ENCODE data around the gene HK1.
A peak's percentile ranks its signal among the peaks of the same experiment; 100 is the strongest.

HK1 gene

DNA sequence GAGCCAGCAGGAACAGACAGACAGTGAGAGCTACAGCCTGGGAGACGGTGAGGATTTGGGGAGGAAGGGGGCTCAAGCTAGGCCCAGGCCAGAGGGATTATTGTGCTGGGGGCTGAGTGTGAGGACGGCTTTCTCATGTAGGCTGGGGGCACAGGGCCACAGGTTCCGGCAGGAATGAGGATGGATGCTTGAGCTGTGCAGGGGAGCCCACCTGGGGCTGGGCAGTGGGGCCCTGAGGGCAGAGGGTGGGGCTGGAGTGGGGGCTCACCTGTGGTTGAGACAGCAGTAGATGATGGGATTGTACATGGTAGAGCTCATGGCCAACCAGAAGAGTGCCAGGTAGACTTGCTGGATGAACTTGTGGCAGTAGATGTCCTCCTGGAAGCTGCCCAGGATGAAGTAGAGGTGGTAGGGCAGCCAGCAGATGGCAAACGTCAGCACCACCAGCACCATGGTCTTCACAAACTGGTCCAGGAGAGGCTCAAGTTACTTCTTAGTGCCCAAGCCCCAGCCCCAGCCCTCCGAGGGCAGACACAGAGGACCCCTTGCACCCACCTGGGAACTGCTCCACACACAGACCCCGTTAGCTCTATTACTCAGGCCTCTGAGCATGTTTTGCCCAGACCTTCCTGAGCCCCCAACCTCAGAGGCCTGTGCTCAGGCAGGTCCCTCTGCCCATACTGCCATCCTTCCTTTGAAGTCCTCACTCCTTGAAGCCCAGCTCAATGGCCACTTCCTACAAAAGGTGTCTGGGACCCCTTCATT, 128.7 kb downstream of the HK1 start:
- TF ChIP-seq, protein P1, sequence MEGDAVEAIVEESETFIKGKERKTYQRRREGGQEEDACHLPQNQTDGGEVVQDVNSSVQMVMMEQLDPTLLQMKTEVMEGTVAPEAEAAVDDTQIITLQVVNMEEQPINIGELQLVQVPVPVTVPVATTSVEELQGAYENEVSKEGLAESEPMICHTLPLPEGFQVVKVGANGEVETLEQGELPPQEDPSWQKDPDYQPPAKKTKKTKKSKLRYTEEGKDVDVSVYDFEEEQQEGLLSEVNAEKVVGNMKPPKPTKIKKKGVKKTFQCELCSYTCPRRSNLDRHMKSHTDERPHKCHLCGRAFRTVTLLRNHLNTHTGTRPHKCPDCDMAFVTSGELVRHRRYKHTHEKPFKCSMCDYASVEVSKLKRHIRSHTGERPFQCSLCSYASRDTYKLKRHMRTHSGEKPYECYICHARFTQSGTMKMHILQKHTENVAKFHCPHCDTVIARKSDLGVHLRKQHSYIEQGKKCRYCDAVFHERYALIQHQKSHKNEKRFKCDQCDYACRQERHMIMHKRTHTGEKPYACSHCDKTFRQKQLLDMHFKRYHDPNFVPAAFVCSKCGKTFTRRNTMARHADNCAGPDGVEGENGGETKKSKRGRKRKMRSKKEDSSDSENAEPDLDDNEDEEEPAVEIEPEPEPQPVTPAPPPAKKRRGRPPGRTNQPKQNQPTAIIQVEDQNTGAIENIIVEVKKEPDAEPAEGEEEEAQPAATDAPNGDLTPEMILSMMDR (IDR thresholded peaks at IDR 0.05), result no peak

GRCh38 chr10:69407621-69408301, 129.5 kb downstream of the HK1 start:
- TF ChIP-seq, protein P1 (IDR thresholded peaks at IDR 0.05), result peak; percentile 54

- TF ChIP-seq, protein P1 (IDR thresholded peaks at IDR 0.05), result peak; percentile 62
Measured at GRCh38 chr10:69408318-69409175, 130.3 kb downstream of the HK1 start.

- TF ChIP-seq, protein P1 (IDR thresholded peaks at IDR 0.05), result no peak
Measured at GRCh38 chr10:69409176-69409495, 130.8 kb downstream of the HK1 start.

DNA sequence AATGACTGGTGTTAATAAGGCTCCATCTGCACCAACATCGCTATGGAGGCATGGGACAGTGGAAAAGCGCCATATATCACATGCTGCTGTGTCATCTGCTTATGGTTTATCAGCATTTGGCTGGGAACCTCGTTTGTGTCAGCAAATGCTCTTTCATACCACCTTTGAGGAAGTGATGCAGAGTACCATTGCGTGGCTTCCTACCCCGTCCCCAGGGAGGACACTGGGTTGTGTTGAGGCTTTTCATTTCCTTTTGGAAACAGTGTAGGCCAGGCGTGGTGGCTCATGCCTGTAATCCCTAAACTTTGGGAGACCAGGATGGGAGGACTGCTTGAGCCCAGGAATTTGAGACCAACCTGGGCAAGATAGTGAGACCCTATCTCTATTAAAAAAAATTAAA, 131.7 kb downstream of the HK1 start:
- TF ChIP-seq, protein P1 (IDR thresholded peaks at IDR 0.05), result no peak

DNA sequence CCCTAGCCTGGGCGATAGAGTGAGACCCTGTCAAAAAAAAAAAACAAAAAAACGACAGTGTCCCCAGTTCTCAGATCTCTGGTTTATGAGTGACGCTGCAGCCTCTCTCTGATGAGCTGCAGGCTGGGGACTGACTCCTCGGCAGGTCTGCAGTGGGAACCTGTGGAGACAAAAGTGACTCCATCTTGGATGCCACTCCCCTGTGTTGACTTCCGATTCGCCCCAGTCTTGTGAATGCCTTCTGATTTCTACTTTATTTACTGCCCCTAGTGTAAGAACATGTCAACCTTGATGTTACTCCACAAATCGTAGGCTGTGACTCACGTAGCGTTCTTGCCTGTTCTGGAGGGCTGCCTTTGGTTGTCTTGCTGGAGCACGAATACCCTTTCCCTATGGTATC, 132.2 kb downstream of the HK1 start:
- TF ChIP-seq, protein P1 (IDR thresholded peaks at IDR 0.05), result no peak

- TF ChIP-seq, protein P1 (IDR thresholded peaks at IDR 0.05), result no peak
Measured at GRCh38 chr10:69411476-69411875, 133.2 kb downstream of the HK1 start.
